Skeletal muscle satellite cell (primary cell): ENCODE measurements around the gene ZNF354C.
"Not testable (repeated sequence)": the region's sequence is repeated elsewhere in the genome, so short reads cannot be mapped to it uniquely, and the experiment has no call there.

Source experiments
- H3K27me3 ChIP-seq: 2 replicates; pipeline ENCODE4 v1.7.0; 2013; ENCODE audit warnings: low read length; ENCODE audit not compliant: control insufficient read depth, insufficient read depth
- H3K36me3 ChIP-seq: 2 replicates; pipeline ENCODE4 v1.7.0; 2013; ENCODE audit warnings: mild to moderate bottlenecking, control low read depth, low read length; ENCODE audit not compliant: insufficient read depth
- H3K4me1 ChIP-seq: 2 replicates; pipeline ENCODE4 v1.7.0; 2013; ENCODE audit warnings: low read length; ENCODE audit not compliant: control insufficient read depth, insufficient read depth
- H3K4me2 ChIP-seq: 2 replicates; pipeline ENCODE4 v1.7.0; 2013; ENCODE audit warnings: mild to moderate bottlenecking, low read length
- H3K4me3 ChIP-seq: 2 replicates; pipeline ENCODE4 v1.7.0; 2013; ENCODE audit warnings: low read length
- H3K9ac ChIP-seq: 2 replicates; pipeline ENCODE4 v1.7.0; 2013; ENCODE audit warnings: mild to moderate bottlenecking, low read depth, low read length, moderate library complexity
- H3K9me3 ChIP-seq: replicated peaks from 2 replicates; pipeline ENCODE4 v1.7.0; 2013; ENCODE audit warnings: mild to moderate bottlenecking, control low read depth, low read length

ZNF354C gene

GRCh38 chr5:179079165-179079987 lies 19.2 kb downstream of the ZNF354C start:
- no peak overlapping the region for H3K9ac ChIP-seq
- H3K36me3 ChIP-seq: peaks cover 63% of the 10 kb centered on the region
- H3K9me3 ChIP-seq: peaks cover 85% of the 10 kb centered on the region
- no peaks in the 10 kb centered on the region for H3K4me1 ChIP-seq
- no peaks in the 10 kb centered on the region for H3K27me3 ChIP-seq
- H3K4me2 ChIP-seq: no peak overlapping the region
- no peak overlapping the region for H3K4me3 ChIP-seq

GRCh38 chr5:179080724-179081123 lies 20.6 kb downstream of the ZNF354C start:
- Histone ChIP-seq H3K4me3 (no peak overlapping the region), H3K9ac (no peak overlapping the region), H3K4me2 (no peak overlapping the region), H3K4me1 (no peaks in the 10 kb centered on the region), H3K36me3 (peaks cover 63% of the 10 kb centered on the region), H3K9me3 (peaks cover 89% of the 10 kb centered on the region), H3K27me3 (no peaks in the 10 kb centered on the region)

GRCh38 chr5:179089502-179089901 lies 29.3 kb downstream of the ZNF354C start:
- no peak overlapping the region for H3K4me3 ChIP-seq
- peaks cover 51% of the 10 kb centered on the region for H3K9me3 ChIP-seq
- H3K9ac ChIP-seq: no peak overlapping the region
- no peaks in the 10 kb centered on the region for H3K4me1 ChIP-seq
- H3K27me3 ChIP-seq: no peaks in the 10 kb centered on the region
- peaks cover 4% of the 10 kb centered on the region for H3K36me3 ChIP-seq
- no peak overlapping the region for H3K4me2 ChIP-seq

GRCh38 chr5:179101282-179101681 lies 41.1 kb downstream of the ZNF354C start:
- not testable (repeated sequence) for H3K27me3 ChIP-seq, H3K9me3 ChIP-seq, H3K36me3 ChIP-seq, H3K4me1 ChIP-seq, H3K4me3 ChIP-seq, H3K9ac ChIP-seq, H3K4me2 ChIP-seq

- no peak overlapping the region for H3K4me2 ChIP-seq
- no peak overlapping the region for H3K9ac ChIP-seq
- H3K9me3 ChIP-seq: peaks cover 9% of the 10 kb centered on the region
- H3K4me3 ChIP-seq: no peak overlapping the region
- no peaks in the 10 kb centered on the region for H3K4me1 ChIP-seq
- H3K36me3 ChIP-seq: peaks cover 30% of the 10 kb centered on the region
- no peaks in the 10 kb centered on the region for H3K27me3 ChIP-seq
These were observed 50.4 kb downstream of the ZNF354C start for GRCh38 chr5:179110528-179110927.

GRCh38 chr5:179111267-179112207 lies 51.4 kb downstream of the ZNF354C start:
- Histone ChIP-seq H3K4me2 (no peak overlapping the region), H3K9ac (no peak overlapping the region), H3K4me3 (no peak overlapping the region), H3K4me1 (no peaks in the 10 kb centered on the region), H3K36me3 (peaks cover 30% of the 10 kb centered on the region), H3K9me3 (peaks cover 9% of the 10 kb centered on the region), H3K27me3 (no peaks in the 10 kb centered on the region)

- Histone ChIP-seq H3K36me3 (peaks cover 30% of the 10 kb centered on the region), H3K4me2 (no peak overlapping the region), H3K9me3 (peaks cover 9% of the 10 kb centered on the region), H3K27me3 (no peaks in the 10 kb centered on the region), H3K4me3 (no peak overlapping the region), H3K4me1 (no peaks in the 10 kb centered on the region), H3K9ac (no peak overlapping the region)
These were observed 52.4 kb downstream of the ZNF354C start for GRCh38 chr5:179112469-179113142.

GRCh38 chr5:179113143-179113530 lies 53.0 kb downstream of the ZNF354C start:
- no peaks in the 10 kb centered on the region for H3K4me1 ChIP-seq
- no peak overlapping the region for H3K4me2 ChIP-seq
- H3K27me3 ChIP-seq: no peaks in the 10 kb centered on the region
- H3K4me3 ChIP-seq: no peak overlapping the region
- H3K9ac ChIP-seq: no peak overlapping the region
- H3K9me3 ChIP-seq: peaks cover 9% of the 10 kb centered on the region
- peaks cover 31% of the 10 kb centered on the region for H3K36me3 ChIP-seq

- Histone ChIP-seq H3K4me1 (no peaks in the 10 kb centered on the region), H3K4me3 (no peak overlapping the region), H3K4me2 (no peak overlapping the region), H3K9me3 (peaks cover 9% of the 10 kb centered on the region), H3K36me3 (peaks cover 37% of the 10 kb centered on the region), H3K9ac (no peak overlapping the region), H3K27me3 (no peaks in the 10 kb centered on the region)
These were observed 53.9 kb downstream of the ZNF354C start for GRCh38 chr5:179113945-179114641.

GRCh38 chr5:179114756-179115155 lies 54.6 kb downstream of the ZNF354C start:
- H3K4me3 ChIP-seq: no peak overlapping the region
- H3K9me3 ChIP-seq: peaks cover 9% of the 10 kb centered on the region
- no peak overlapping the region for H3K9ac ChIP-seq
- no peaks in the 10 kb centered on the region for H3K27me3 ChIP-seq
- no peak overlapping the region for H3K4me2 ChIP-seq
- peaks cover 37% of the 10 kb centered on the region for H3K36me3 ChIP-seq
- H3K4me1 ChIP-seq: no peaks in the 10 kb centered on the region

- Histone ChIP-seq H3K27me3 (no peaks in the 10 kb centered on the region), H3K9ac (no peak overlapping the region), H3K9me3 (peaks cover 9% of the 10 kb centered on the region), H3K4me2 (no peak overlapping the region), H3K4me1 (no peaks in the 10 kb centered on the region), H3K36me3 (peaks cover 37% of the 10 kb centered on the region), H3K4me3 (no peak overlapping the region)
These were observed 55.1 kb downstream of the ZNF354C start for GRCh38 chr5:179115307-179115706.
